ENCODE measurements around the gene MAPKAPK2. TPM values are rescaled to one million over a fixed set of nuclear protein-coding genes. Genes with fewer than 3 reads are reported as not detected.
"Not testable (repeated sequence)": the region's sequence is repeated elsewhere in the genome, so short reads cannot be mapped to it uniquely, and the experiment has no call there.

MAPKAPK2 gene
- total RNA-seq, 2 donors from 2014 or later: 27.1 to 67.0 TPM

DNA sequence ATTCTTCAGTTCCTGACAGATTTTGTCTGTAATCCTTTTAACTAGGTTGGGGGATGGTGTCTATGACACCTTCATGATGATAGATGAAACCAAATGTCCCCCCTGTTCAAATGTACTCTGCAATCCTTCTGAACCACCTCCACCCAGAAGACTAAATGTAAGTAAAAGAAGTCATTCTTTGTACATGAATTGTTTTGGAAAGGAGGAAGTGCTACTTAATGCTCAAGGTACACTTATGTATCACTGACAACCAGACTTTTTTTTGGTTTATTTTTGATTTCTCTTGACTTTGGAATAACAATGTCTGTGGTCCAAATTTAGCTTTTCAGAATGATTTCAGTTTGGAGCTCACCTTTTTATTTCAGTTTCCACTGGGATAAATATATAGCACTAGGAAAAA, 47.1 kb upstream of the MAPKAPK2 start:
- H3K27ac ChIP-seq: no peak overlapping the region
- H3K4me3 ChIP-seq: no peak overlapping the region
- DNase-seq (ENCODE audit: low spot score): no peak
- peaks cover 5% of the 10 kb centered on the region for H3K4me1 ChIP-seq (replicated peaks)
- intact Hi-C loops (cut with DNase I): loop anchor here (10.0 kb wide), 2 partner anchors 77 to 167 kb away; no protein-coding TSS in a partner anchor
- no peaks in the 10 kb centered on the region for H3K27me3 ChIP-seq (replicated peaks; ENCODE audit: insufficient read depth)
- no peaks in the 10 kb centered on the region for H3K36me3 ChIP-seq
- TF ChIP-seq POLR2AphosphoS5 (IDR thresholded peaks at IDR 0.05): no peak
- TF ChIP-seq POLR2A (IDR thresholded peaks at IDR 0.05): no peak
- TF ChIP-seq, protein P1, sequence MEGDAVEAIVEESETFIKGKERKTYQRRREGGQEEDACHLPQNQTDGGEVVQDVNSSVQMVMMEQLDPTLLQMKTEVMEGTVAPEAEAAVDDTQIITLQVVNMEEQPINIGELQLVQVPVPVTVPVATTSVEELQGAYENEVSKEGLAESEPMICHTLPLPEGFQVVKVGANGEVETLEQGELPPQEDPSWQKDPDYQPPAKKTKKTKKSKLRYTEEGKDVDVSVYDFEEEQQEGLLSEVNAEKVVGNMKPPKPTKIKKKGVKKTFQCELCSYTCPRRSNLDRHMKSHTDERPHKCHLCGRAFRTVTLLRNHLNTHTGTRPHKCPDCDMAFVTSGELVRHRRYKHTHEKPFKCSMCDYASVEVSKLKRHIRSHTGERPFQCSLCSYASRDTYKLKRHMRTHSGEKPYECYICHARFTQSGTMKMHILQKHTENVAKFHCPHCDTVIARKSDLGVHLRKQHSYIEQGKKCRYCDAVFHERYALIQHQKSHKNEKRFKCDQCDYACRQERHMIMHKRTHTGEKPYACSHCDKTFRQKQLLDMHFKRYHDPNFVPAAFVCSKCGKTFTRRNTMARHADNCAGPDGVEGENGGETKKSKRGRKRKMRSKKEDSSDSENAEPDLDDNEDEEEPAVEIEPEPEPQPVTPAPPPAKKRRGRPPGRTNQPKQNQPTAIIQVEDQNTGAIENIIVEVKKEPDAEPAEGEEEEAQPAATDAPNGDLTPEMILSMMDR (IDR thresholded peaks at IDR 0.05): no peak
- no peaks in the 10 kb centered on the region for H3K9me3 ChIP-seq

GRCh38 chr1:206642074-206642473, 42.6 kb upstream of the MAPKAPK2 start:
- intact Hi-C loops (cut with DNase I); H3K36me3 ChIP-seq; H3K4me1 ChIP-seq (replicated peaks); H3K4me3 ChIP-seq; H3K27me3 ChIP-seq (replicated peaks; ENCODE audit: insufficient read depth); H3K27ac ChIP-seq; H3K9me3 ChIP-seq; DNase-seq (ENCODE audit: low spot score): not testable (repeated sequence)
- 75% methylated on average over 2 of the region's 2 CpGs for WGBS

GRCh38 chr1:206643118-206643698, 41.5 kb upstream of the MAPKAPK2 start:
- no peaks in the 10 kb centered on the region for H3K4me1 ChIP-seq (replicated peaks)
- 87% methylated on average over 3 of the region's 3 CpGs for WGBS
- TF ChIP-seq POLR2A (IDR thresholded peaks at IDR 0.05) (no peak), POLR2AphosphoS5 (IDR thresholded peaks at IDR 0.05) (no peak)
- TF ChIP-seq, protein P1 (IDR thresholded peaks at IDR 0.05): no peak
- no peak for DNase-seq (ENCODE audit: low spot score)
- H3K36me3 ChIP-seq: no peaks in the 10 kb centered on the region
- intact Hi-C loops (cut with DNase I): no loop called here
- no peaks in the 10 kb centered on the region for H3K9me3 ChIP-seq
- no peak overlapping the region for H3K4me3 ChIP-seq
- H3K27ac ChIP-seq: no peak overlapping the region
- H3K27me3 ChIP-seq (replicated peaks; ENCODE audit: insufficient read depth): no peaks in the 10 kb centered on the region

GRCh38 chr1:206646504-206646903, 38.2 kb upstream of the MAPKAPK2 start:
- H3K4me3 ChIP-seq: no peak overlapping the region
- no peaks in the 10 kb centered on the region for H3K27me3 ChIP-seq (replicated peaks; ENCODE audit: insufficient read depth)
- intact Hi-C loops (cut with DNase I): no loop called here
- H3K36me3 ChIP-seq: no peaks in the 10 kb centered on the region
- TF ChIP-seq, protein P1 (IDR thresholded peaks at IDR 0.05): no peak
- no peak for TF ChIP-seq POLR2A (IDR thresholded peaks at IDR 0.05)
- no peak for TF ChIP-seq POLR2AphosphoS5 (IDR thresholded peaks at IDR 0.05)
- no peak overlapping the region for H3K27ac ChIP-seq
- H3K9me3 ChIP-seq: no peaks in the 10 kb centered on the region
- no peaks in the 10 kb centered on the region for H3K4me1 ChIP-seq (replicated peaks)
- WGBS: 79% methylated on average over 1 of the region's 1 CpG
- no peak for DNase-seq (ENCODE audit: low spot score)

DNA sequence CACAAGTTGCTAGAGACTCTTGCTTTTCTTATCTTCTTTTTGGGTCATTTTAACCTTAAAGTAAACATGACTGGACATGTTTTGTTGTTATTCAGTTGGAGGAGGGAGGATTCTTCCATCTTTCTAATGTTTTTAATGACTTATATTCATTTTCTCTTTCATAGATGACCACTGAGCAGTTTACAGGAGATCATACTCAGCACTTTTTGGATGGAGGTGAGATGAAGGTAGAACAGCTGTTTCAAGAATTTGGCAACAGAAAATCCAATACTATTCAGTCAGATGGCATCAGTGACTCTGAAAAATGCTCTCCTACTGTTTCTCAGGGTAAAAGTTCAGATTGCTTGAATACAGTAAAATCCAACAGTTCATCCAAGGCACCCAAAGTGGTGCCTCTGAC, 37.5 kb upstream of the MAPKAPK2 start:
- no peak for DNase-seq (ENCODE audit: low spot score)
- Histone ChIP-seq H3K4me1 (replicated peaks) (no peaks in the 10 kb centered on the region), H3K36me3 (no peaks in the 10 kb centered on the region), H3K9me3 (no peaks in the 10 kb centered on the region), H3K27me3 (replicated peaks; ENCODE audit: insufficient read depth) (no peaks in the 10 kb centered on the region), H3K27ac (no peak overlapping the region), H3K4me3 (no peak overlapping the region)
- TF ChIP-seq POLR2AphosphoS5 (IDR thresholded peaks at IDR 0.05) (no peak), POLR2A (IDR thresholded peaks at IDR 0.05) (no peak)
- TF ChIP-seq, protein P1 (IDR thresholded peaks at IDR 0.05): no peak
- intact Hi-C loops (cut with DNase I): no loop called here
